ENCODE measurements around the gene MCAM.

MCAM gene

GRCh38 chr11:119309411-119309810 is 7.5 kb downstream of the MCAM start:
- no peaks in the 10 kb centered on the region for H3K9me3 Mint-ChIP-seq
- H3K27me3 Mint-ChIP-seq (ENCODE audit: low read depth, poor library complexity): peaks cover 4% of the 10 kb centered on the region
- TF ChIP-seq CTCF (IDR thresholded peaks at IDR 0.05): no peak
- H3K4me3 Mint-ChIP-seq: no peak overlapping the region
- H3K4me1 Mint-ChIP-seq: peaks cover 20% of the 10 kb centered on the region
- DNase-seq: no peak
- H3K27ac Mint-ChIP-seq: no peak overlapping the region
- peaks cover 20% of the 10 kb centered on the region for H3K36me3 Mint-ChIP-seq (ENCODE audit: low read depth)

GRCh38 chr11:119307974-119308373 is 9.0 kb downstream of the MCAM start:
- no peaks in the 10 kb centered on the region for H3K9me3 Mint-ChIP-seq
- H3K36me3 Mint-ChIP-seq (ENCODE audit: low read depth): peaks cover 34% of the 10 kb centered on the region
- no peak for TF ChIP-seq CTCF (IDR thresholded peaks at IDR 0.05)
- no peak overlapping the region for H3K4me3 Mint-ChIP-seq
- no peaks in the 10 kb centered on the region for H3K27me3 Mint-ChIP-seq (ENCODE audit: low read depth, poor library complexity)
- no peak overlapping the region for H3K27ac Mint-ChIP-seq
- H3K4me1 Mint-ChIP-seq: peaks cover 20% of the 10 kb centered on the region
- no peak for DNase-seq

- H3K27me3 Mint-ChIP-seq (ENCODE audit: low read depth, poor library complexity): no peaks in the 10 kb centered on the region
- H3K4me1 Mint-ChIP-seq: peaks cover 20% of the 10 kb centered on the region
- DNase-seq: no peak
- H3K4me3 Mint-ChIP-seq: no peak overlapping the region
- TF ChIP-seq CTCF (IDR thresholded peaks at IDR 0.05): no peak
- peaks cover 40% of the 10 kb centered on the region for H3K36me3 Mint-ChIP-seq (ENCODE audit: low read depth)
- H3K9me3 Mint-ChIP-seq: no peaks in the 10 kb centered on the region
- H3K27ac Mint-ChIP-seq: peak overlapping the region; percentile 90
Observed at GRCh38 chr11:119307219-119307618, 9.7 kb downstream of the MCAM start.

- Mint-ChIP-seq H3K4me1 (peaks cover 20% of the 10 kb centered on the region), H3K36me3 (ENCODE audit: low read depth) (peaks cover 42% of the 10 kb centered on the region), H3K9me3 (no peaks in the 10 kb centered on the region), H3K27ac (peak overlapping the region; percentile 90), H3K27me3 (ENCODE audit: low read depth, poor library complexity) (no peaks in the 10 kb centered on the region), H3K4me3 (no peak overlapping the region)
- TF ChIP-seq CTCF (IDR thresholded peaks at IDR 0.05): no peak
- DNase-seq: no peak
Observed at GRCh38 chr11:119306373-119306890, 10.5 kb downstream of the MCAM start.

GRCh38 chr11:119305556-119306372 is 11.2 kb downstream of the MCAM start:
- DNase-seq: no peak
- TF ChIP-seq CTCF (IDR thresholded peaks at IDR 0.05): no peak
- Mint-ChIP-seq H3K36me3 (ENCODE audit: low read depth) (peaks cover 48% of the 10 kb centered on the region), H3K9me3 (no peaks in the 10 kb centered on the region), H3K27ac (peak overlapping the region; percentile 33), H3K4me1 (peaks cover 20% of the 10 kb centered on the region), H3K4me3 (no peak overlapping the region), H3K27me3 (ENCODE audit: low read depth, poor library complexity) (no peaks in the 10 kb centered on the region)

All from nephron progenitor cell (in vitro differentiated cells).